HG03575 (cell line): ENCODE measurements around the gene CYSLTR2.
"Not testable (repeated sequence)": the region's sequence is repeated elsewhere in the genome, so short reads cannot be mapped to it uniquely, and the experiment has no call there.

Source experiments
- ATAC-seq: cut with Tn5 transposase; IDR thresholded peaks from one replicate; pipeline ENCODE4 v1.9.1; 2021; ENCODE audit not compliant: unreplicated experiment, insufficient number of reproducible peaks, low FRiP score; ENCODE audit errors: extremely low read depth

CYSLTR2 gene

DNA sequence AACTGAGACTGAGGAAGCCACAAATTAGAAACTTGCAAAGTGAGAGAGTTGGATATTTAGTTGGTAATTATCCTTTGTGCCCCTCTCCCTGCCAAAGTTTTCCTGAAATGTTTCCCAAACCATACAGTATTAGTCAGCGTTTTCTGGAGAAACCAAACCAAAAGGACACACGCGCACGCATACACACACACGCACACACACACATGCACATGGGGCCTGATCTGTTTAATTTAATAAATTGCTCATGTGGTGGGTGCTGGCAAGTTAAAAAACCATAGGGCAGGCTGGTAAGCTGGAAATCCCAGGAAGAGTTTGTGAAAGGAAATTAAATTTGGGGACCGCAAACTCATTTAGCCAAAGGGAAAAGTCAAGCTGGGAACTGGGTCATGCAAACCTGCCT is 11.7 kb upstream of the CYSLTR2 start:
- no peak for ATAC-seq

DNA sequence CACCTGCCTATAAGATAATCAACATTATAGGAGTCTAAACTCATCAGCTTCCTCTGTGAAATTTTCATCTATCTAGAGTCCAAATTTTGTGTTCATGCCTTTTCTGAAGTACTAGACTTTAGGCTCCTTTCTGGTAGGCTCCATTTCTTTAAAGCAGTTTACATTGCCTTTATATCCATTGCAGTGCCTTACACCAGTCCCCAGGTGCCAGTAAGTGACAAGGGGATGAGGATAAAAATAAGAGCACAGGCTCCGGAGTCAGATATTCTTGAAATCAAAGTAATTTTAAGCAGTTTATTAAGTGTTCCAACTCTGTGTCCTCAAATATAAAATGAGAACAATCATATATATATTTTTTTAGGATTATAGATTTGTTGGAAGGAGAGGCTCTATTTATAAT is 10.6 kb upstream of the CYSLTR2 start:
- no peak for ATAC-seq

DNA sequence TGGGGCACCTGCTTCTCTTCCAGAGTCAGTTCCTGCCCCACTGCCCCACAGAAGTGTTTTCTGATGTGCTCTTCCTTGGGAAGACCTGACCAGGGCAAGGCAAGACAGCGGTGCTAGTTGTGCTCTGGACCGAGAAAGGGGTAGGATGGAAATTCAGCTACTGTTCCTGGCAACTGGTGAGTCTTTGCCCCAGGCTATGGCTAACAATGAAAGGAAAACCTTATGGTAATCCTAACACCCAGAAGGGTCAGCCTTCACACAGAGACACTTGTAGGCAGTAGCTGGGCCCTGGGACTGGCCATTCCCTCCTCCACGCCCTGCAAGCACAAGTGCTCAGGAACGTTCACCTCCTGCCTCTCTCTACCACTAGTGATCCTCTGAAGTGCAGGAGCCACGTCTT is 9.6 kb upstream of the CYSLTR2 start:
- no peak for ATAC-seq

DNA sequence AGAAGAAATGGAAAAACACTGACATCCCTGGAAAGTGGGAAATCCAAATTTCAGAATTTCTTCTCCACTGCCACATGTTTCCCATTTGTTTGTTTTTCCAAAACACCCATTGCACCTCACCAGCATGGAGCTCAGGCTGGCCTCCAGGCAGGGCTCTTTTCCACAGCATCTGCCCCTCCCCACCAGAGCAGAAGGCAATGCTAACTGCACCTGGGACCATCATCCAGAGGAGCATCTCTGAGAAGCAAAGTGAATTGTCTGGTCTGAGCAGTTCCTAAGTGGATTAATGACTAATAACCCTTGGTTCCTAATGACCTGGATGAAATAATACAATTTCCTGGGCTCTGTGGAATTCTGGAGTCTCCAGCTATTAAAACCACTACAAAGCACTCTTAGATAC is 8.8 kb upstream of the CYSLTR2 start:
- ATAC-seq, result no peak

DNA sequence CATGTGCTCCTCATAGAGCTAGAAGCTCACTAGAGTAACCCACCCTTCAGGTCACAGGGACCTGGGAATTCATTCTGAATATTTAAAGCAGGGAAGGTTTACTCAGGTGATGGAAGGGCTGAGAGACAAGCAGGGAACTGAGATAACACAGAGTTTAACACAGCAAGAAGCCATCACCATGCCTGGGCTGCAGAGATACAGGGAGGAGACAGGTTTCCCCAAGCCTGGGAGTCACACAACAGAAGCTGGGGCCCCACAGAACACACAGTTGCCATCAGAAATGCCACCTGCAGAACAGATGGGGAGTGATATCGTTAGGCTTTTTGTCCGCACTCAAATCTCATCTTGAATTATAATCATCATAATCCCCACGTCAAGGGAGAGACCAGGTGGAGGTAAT is 7.9 kb upstream of the CYSLTR2 start:
- ATAC-seq, result no peak

DNA sequence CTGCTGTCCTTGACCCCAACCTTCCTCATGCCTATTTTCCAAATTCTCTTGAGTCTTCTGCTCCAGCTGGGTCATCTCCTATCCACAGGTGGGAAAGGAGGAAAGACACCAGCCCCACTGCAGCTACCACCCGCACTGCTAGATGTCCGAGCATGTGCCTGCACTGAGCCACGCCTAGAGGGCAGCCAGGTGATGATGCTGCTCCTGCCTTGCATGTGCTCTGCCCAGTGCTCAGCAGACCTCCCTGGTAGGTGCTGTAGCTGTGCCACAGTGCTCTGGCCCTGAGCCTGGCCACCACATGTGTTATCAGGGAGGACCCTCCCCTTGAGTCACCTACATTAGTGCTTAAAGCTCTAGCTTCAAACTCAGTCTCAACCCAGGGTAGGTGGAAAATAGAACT is 6.9 kb upstream of the CYSLTR2 start:
- no peak for ATAC-seq

DNA sequence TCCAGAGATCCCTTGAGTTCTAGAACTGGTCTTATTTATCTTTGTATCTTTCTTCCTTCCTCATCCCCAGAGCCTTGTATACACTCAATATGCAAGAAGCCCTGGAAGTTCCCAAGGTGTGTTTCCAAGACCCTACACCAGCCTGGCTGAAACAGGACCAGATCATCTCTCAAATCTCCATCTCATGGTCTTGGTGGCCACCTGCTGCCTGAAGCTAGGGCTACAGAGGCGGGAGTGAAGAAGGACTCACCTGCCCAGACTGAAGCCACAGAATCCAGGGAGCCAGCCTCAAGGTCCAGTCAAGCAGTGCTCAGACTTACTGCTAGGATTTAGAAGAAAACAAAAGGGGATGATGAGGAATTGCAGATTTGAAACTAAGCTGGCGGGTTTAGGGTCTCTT is 6.1 kb upstream of the CYSLTR2 start:
- no peak for ATAC-seq

DNA sequence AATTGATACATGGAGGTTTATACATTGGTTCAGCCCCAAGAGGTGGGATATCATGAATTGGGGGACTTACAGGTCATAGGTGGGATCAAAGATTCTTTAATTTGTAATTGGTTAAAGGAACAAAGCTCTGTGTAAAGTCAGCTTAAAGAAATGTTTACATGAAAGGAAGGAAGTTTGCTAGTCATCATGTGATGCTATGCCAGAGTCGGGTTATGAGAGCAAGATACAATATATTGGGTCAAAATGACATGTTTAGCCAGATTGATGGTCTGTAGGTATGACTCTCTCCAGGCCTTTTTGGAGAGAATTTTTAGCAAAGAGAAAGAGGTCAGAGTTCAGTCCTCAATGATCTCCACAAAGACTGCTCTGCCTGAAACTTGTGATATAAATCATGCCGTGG is 5.3 kb upstream of the CYSLTR2 start:
- no peak for ATAC-seq

DNA sequence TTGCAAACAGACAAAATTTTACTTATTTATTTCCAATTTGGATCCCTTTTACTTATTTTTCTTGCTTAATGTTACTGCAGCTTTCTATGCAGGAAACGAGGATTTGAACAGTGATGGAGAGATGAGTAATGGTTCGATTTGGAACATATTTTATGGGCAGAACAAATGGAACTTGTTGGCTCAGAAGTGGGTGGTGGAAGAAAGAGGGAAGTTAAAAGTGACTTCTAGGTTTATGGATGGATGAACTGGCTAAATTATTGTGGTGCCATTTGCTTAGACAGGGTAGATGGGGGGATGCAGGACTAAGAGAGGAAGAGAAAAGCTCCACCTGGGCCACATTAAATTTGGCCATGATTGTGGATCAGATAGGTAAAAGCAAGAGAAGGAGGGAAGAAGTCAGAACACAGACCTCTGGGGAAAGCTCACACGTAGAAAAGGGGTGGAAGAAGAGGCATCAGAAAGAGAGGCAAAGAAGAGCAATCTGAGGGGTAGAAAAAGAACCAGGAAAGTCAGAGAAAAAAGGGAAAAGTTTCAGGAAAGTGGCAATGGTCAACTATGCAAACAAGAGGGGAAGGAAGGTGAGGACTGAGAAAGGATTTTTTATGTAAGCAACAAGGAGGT is 768 bp upstream of the CYSLTR2 start:
- ATAC-seq, result no peak

DNA sequence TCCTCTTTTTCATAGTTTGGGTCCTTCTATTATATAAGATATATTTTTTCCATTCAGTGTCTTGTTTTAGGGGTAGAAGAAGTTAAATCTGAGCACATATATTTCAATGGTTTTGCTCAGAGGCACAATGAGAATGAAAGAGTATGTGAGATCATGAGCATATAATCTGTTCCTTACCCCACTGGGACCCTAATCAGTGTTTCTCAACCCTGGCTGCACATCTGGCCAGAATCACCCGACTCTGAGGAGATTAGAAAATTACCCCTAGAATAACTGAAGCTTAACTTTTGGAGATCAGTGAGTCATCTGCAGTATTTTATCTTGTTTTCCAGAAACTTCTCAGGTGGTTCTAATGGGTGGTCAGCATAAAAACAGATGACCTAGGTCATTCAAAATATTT is 782 bp downstream of the CYSLTR2 start:
- no peak for ATAC-seq

DNA sequence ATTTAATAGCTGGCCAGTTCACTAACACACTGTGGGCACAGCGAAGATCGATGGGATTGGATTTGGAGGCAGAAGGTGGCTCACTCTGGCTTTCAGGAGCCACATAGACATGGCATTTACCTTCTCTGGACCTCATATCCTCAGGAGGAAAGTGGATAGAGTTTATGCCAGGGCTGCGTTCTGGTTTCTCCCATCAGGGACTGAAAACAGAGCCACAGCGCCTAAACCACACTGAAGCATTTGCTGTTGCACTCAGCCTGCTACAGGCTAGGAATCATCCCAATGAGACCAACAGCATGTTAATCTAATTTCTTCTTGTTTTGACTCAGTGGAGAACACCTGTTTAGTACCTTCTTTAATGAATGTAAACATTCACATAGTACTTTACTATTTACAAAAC is 1.6 kb downstream of the CYSLTR2 start:
- ATAC-seq, result no peak

DNA sequence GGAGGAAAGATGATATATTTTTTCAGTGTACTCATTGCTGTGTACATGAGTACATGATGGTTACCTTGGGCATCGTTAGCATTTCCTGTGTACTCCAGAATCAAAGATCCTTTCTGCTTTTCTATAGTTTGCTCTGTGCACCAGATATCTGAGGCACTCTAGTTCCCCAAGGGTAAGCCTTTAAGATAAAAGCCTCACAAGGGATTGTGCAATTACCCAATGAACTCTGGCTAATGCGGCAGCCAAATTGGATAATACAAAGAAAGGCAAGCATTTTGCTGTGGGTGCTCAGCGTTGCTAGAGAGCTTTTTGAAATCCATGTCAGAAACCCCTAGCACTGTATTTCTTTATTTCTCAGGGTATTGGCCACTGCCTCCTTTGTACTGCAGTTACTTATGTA is 2.9 kb downstream of the CYSLTR2 start:
- no peak for ATAC-seq

DNA sequence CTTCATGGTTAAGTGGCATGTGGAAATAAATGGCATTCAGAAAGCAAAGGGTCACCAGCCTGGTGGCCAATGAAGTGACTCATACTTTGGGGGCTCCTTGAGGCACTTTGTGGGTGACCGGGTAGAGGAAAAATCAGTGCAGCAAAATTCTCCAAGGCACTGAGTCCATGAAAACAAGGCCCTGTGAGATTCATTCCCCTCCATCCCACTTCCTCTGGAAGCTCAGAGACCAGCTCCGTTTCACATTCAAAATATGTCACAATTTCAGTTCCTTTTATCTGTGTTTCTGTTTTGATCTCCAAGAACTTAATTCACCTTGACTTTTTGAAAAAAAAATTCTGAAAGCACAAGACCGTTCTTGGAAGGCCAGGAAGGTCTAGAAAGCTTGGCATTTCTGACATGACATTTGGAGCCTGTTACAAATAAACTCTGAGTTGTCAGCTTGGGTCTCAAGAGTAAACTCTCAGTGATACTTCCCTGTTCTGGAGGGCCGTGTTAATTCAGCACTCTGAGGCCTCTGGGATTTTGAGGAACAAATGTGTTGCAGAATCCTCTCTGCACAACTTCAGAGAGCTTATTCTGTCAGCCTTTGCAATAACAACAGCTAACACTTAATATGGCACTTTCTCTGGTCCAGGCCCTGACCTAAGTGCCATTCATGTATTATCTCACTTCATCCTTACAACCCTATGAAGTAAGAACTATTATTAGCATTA is 6.8 kb downstream of the CYSLTR2 start:
- ATAC-seq, result no peak

DNA sequence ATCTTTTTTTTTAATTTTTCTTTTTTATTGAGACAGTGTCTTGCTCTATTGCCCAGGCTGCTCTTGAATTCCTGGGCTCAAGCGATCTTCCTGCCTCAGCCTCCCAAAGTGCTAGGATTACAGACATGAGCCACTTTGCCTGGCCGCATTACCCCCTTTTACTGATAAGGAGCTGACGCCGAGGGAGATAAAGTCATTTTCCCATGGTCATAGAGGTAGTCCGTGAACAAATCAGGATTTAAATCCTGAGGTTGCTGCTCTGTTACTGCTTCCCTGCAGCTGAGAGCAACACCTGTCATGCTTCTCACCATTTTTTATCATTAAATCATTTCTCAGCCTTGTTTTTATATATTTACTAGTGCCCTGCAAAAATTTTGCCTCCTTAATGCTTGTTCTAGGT is 7.4 kb downstream of the CYSLTR2 start:
- no peak for ATAC-seq

DNA sequence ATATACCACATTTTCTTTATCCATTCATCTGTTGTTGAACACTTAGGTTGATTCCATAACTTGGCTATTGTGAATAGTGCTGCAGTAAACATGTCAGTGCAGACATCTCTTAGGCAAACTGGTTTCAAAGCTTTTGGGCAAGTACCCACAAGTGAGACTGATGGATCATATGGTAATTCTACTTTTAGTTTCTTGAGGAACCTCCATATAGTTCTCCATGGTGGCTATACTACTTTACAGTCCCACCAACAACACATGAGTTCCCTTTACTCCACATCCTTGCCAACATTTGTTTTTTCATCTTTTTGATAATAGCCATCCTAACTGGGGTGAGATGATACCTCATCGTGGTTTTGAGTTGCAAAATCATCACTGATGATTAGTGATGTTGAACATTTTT is 8.5 kb downstream of the CYSLTR2 start:
- ATAC-seq, result no peak

DNA sequence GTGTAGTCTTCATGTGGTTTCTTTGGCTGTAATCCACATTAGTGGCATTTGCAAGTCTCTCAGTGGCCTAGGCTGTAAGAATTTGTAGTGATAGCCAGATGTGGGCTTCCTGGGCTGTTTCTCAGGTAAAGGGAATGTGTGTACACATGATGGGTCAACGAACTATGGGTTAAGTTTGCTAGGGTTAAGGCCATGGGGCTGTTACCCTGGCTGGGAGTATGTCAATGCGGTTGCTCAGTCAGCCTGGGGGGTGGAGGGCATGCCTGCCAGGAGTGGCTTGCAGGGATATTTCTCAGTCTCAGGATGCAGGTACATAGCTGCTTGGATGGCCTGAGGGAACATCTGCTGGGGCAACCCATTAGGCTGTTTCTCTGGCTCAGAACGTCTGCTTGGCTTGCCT is 13.4 kb downstream of the CYSLTR2 start:
- ATAC-seq, result no peak

DNA sequence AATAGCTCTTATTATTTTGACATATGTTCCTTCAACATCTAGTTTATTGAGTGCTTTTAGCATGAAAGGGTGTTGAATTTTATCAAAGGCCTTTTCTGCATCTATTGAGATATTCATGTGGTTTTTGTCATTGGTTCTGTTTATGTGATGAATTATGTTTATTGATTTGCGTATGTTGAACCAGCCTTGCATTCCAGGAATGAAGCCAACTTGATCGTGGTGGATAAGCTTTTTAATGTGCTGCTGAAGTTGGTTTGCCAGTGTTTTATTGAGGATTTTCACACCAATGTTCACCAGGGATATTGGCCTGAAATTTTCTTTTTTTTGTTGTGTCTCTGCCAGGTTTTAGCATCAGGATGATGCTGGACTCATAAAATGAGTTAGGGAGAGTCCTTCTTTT is 17.7 kb downstream of the CYSLTR2 start:
- not testable (repeated sequence) for ATAC-seq

DNA sequence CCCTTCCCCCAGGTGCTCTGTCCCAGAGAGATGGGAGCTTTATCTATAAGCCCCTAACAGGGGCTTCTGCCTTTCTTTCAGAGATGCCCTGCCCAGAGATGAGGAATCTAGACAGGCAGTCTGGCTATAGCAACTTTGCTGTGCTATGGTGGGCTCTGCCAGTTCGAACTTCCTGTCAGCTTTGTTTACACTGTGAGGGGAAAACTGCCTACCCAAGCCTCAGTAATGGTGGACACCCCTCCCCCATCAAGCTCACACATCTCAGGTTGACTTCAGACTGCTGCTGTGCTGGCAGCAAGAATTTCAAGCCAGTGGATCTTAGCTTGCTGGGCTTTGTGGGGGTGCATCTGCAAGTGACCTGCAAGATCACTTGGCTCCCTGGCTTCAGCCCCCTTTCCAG is 21.5 kb downstream of the CYSLTR2 start:
- ATAC-seq, result no peak

DNA sequence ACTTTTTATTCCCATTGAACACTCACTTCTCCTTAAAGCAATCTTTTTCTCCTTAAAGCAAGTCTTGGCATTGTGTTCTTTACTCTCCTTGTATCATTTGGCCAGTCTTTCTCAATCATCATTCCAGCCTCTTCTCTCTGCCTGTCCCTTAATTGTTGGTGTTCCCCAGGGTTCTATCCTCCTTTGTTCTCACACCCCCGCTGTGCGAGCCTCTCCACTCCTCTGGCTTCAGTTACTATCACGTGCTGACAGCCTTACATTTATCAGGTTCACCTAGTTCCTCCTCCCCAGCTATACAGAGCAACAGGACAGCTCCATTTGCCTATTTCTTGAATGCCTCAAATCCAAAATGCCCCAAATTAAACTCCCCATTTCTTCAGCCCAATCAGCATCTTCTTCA is 24.6 kb downstream of the CYSLTR2 start:
- no peak for ATAC-seq

DNA sequence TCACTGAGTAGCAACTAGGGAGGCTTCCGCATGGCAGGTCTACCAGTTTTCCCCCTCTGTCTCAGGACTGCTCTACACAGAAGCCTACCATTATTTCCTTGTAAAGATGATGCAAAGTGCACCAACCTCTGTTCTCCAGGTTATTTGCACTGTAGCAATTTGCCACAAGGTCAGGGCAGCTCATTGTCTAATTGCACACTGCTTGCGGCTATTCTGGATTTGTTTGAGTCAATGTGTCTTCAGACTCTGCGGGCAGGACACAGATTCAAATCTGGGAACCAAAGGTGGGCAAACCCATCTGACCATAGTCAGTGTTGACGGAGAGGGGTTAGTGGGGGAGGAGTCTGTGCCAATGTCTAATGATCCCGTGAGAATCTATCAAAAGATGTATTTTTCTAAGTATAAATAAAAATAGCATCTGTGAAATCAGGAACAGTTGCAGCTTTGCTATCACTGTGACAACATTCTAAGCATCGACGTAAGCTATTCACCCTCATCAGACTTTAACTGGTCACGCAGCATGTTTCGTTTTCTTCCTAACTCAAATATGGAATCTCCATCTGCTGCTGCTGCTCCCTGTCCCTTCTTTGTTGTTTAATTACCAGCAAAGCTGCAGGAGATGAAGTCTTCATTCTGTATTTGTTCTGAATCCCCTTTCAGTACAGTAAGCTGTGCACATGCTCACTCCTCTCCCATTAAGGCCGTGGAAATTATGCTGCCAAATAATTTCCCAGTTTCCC is 26.4 kb downstream of the CYSLTR2 start:
- no peak for ATAC-seq
